B cell (primary cell): Measurements from ENCODE around the gene CCDC92B. TPM values are rescaled to one million over a fixed set of nuclear protein-coding genes. Genes with fewer than 3 reads are reported as not detected.

Experiments used
- ATAC-seq: fragments of 200-7000 bp; cut with Tn5 transposase; one replicate; pipeline ENCODE4 v1.10.0; 2021; ENCODE audit warnings: low read depth, mild to moderate bottlenecking, moderate number of reproducible peaks, moderate library complexity
- CTCF ChIA-PET: fragments of 350-600 bp; sonication (Branson Sonifier 250); formaldehyde crosslinking; loops from one replicate; lab custom pipeline; 2021; ENCODE audit warnings: antibody characterized with exemption, inconsistent platforms; lab: Charles Lee
- POLR2A ChIA-PET: fragments of 350-600 bp; sonication (Branson Sonifier 250); formaldehyde crosslinking; loops from one replicate; lab custom pipeline; 2021; ENCODE audit warnings: antibody characterized with exemption; lab: Charles Lee
- DNase-seq: peaks from one replicate; pipeline ENCODE4 v3.0.0; 2013
- H2AFZ ChIP-seq: 2 replicates; pipeline ENCODE4 v1.6.1; 2012; ENCODE audit warnings: mild to moderate bottlenecking, low read depth, low read length; ENCODE audit not compliant: insufficient read depth, poor library complexity, severe bottlenecking
- H3K27ac ChIP-seq, 2 donors: 1 replicate in 1 of 2; 2 replicates in 1 of 2; pipeline ENCODE4 v1.5.1; 2012 to 2013; ENCODE audit warnings: low read length in 2 of 2, mild to moderate bottlenecking in 2 of 2, moderate library complexity in 1 of 2
- H3K27me3 ChIP-seq, 4 experiments: fragments of 200-600 bp in 1 of 4; sonication (generic) in 1 of 4; replicated peaks in 1 of 4; 1 replicate in 2 of 4; 2 replicates in 2 of 4; pipeline versions ENCODE4 v1.6.1 to v1.7.0; 2013 to 2016; ENCODE audit warnings: low read length in 3 of 4, mild to moderate bottlenecking in 2 of 4, mixed read lengths in 1 of 4, moderate library complexity in 1 of 4; ENCODE audit not compliant: insufficient read depth in 4 of 4, control insufficient read depth in 3 of 4; ENCODE audit errors: control extremely low read depth in 1 of 4
- H3K36me3 ChIP-seq, 2 experiments: replicated peaks in 1 of 2; 1 replicate in 1 of 2; 2 replicates in 1 of 2; pipeline versions ENCODE4 v1.6.1 to v1.7.1; 2013; ENCODE audit warnings: low read length in 1 of 2; ENCODE audit not compliant: insufficient read depth in 2 of 2, control insufficient read depth in 1 of 2; ENCODE audit errors: control extremely low read depth in 1 of 2, extremely low read depth in 1 of 2
- H3K4me1 ChIP-seq, 2 donors: fragments of 200-600 bp in 1 of 2; sonication (generic) in 1 of 2; 1 replicate in 1 of 2; 2 replicates in 1 of 2; pipeline versions ENCODE4 v1.5.1 to v1.6.1; 2013 to 2017; ENCODE audit warnings: low read length in 2 of 2; ENCODE audit not compliant: control insufficient read depth in 2 of 2, insufficient read depth in 2 of 2
- H3K4me2 ChIP-seq: replicated peaks from 2 replicates; pipeline ENCODE3; 2012; ENCODE audit warnings: mild to moderate bottlenecking, low read depth, low read length; ENCODE audit not compliant: poor library complexity, severe bottlenecking
- H3K4me3 ChIP-seq, 5 experiments: fragments of 200-600 bp in 1 of 5; sonication (generic) in 1 of 5; 1 replicate in 3 of 5; 2 replicates in 2 of 5; pipeline versions ENCODE4 v1.5.1 to v1.7.0; 2011 to 2016; ENCODE audit warnings: low read length in 4 of 5, mild to moderate bottlenecking in 4 of 5, low read depth in 2 of 5, control low read depth in 1 of 5, moderate library complexity in 1 of 5; ENCODE audit not compliant: insufficient read depth in 1 of 5; ENCODE audit errors: control extremely low read depth in 1 of 5, extremely low read depth in 1 of 5
- H3K79me2 ChIP-seq: fragments of 200-600 bp; sonication (generic); one replicate; pipeline ENCODE4 v1.6.0; 2016; ENCODE audit warnings: low read length; ENCODE audit not compliant: control insufficient read depth, insufficient read depth
- H3K9ac ChIP-seq: fragments of 200-600 bp; sonication (generic); 2 replicates; pipeline ENCODE4 v1.6.1; 2017; ENCODE audit warnings: mild to moderate bottlenecking, low read length, moderate library complexity
- H3K9me3 ChIP-seq, 3 donors: one replicate each; pipeline versions ENCODE4 v1.6.1 to v1.7.1; 2013; ENCODE audit warnings: low read length in 2 of 3; ENCODE audit not compliant: control insufficient read depth in 2 of 3, insufficient read depth in 1 of 3; ENCODE audit errors: control extremely low read depth in 1 of 3
- H4K20me1 ChIP-seq: 2 replicates; pipeline ENCODE4 v1.6.0; 2012; ENCODE audit warnings: mild to moderate bottlenecking, low read length; ENCODE audit not compliant: insufficient read depth, control insufficient read depth, poor library complexity, severe bottlenecking
- H3K27ac Mint-ChIP-seq: one replicate; pipeline ENCODE4 v1.8.0; 2021; ENCODE audit warnings: mixed read lengths
- H3K27me3 Mint-ChIP-seq: one replicate; pipeline ENCODE4 v1.8.0; 2021; ENCODE audit warnings: mixed read lengths
- H3K4me1 Mint-ChIP-seq: one replicate; pipeline ENCODE4 v1.8.0; 2021; ENCODE audit warnings: mixed read lengths
- H3K4me3 Mint-ChIP-seq: one replicate; pipeline ENCODE4 v1.8.0; 2021; ENCODE audit warnings: mixed read lengths
- H3K9me3 Mint-ChIP-seq: one replicate; pipeline ENCODE4 v1.8.0; 2022; ENCODE audit warnings: mixed read lengths; ENCODE audit not compliant: insufficient read depth
- EZH2 ChIP-seq: IDR thresholded peaks from 2 replicates; pipeline ENCODE4 v1.6.1; 2012; ENCODE audit warnings: borderline replicate concordance, low read depth, mild to moderate bottlenecking, moderate library complexity, low read length; ENCODE audit not compliant: insufficient read depth, poor library complexity, severe bottlenecking
- WGBS: methylation state at CpG from one replicate; pipeline ENCODE4 v1.1.5; 2013; ENCODE audit warnings: missing lambda C conversion rate; ENCODE audit not compliant: insufficient coverage; 5-methylcytosine and 5-hydroxymethylcytosine counted together
- intact Hi-C: fragments of 100-400 bp; cut with micrococcal nuclease; formaldehyde crosslinking; loops from one replicate; pipeline ENCODE4 v1.10.0; 2022
- polyA plus RNA-seq: library from polyadenylated mRNA; depleted of rRNA; stranded (reverse); fragments of >200 nt; gene quantifications from 2 replicates; pipeline ENCODE4 v1.2.3, GENCODE V29; 2012
- total RNA-seq, 2 donors: library from RNA; stranded (reverse); fragments of 120-200 nt in 1 of 2; gene quantifications; 1 replicate in 1 of 2; 2 replicates in 1 of 2; pipeline versions ENCODE4 v1.2.3 to v1.2.4, GENCODE V29; 2013 to 2022
- TF ChIP-seq, protein P1 (sequence below): fragments of 200-600 bp; IDR thresholded peaks from one replicate; pipeline ENCODE4 v1.8.0; 2022; ENCODE audit warnings: antibody characterized with exemption, mild to moderate bottlenecking

CCDC92B gene
- total and polyA plus RNA-seq, 2 donors (not counting 1 experiment from before 2014, with no cell fraction given), result 0.04 TPM; not detected in 1

DNA sequence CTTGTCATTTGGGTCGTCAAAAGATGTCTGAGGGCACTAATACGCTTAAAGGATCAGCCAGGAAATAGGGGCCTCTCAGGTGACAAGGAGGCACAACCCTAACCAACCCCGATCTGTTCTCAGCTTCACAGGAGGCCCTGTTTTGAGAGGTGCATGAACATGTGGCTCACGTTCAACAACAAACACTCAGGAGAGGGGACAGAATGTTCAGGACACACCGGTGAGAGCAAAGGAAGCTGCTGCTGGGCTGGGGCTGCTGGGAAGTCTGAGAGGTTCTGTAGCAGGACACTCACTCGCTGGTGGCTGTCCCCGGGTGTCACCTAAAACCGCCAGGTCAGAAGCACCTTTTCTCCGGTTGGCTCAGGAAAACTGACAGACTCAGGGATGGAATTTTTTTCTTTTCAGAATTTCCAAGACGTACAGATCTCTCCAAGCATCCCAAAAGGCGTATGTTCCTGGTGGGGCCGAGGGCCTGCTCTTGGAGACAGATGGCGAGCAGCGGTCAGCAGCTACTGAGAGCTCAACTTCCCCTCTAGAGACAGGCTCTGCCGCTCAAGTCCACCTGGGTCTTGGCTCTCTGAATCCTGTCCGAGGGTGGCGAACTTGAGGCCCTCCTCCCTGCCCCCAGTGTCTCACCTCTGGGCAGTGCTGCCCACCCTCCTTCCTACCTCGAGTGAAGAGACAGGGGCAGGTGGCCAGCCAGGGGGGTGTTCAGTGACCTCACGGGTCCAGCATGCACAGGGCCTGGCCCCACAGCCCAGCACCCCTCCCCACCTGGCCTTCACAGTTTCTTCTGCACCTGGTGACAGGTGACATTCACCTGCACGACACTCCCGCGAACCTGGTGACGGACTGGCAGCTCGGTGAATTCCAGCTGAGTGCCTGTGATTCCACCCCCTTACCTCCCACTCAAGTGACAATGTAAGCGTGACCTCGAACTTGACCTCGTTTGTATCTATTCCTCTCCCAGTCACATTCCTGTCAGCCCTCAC, 60.8 kb downstream of the CCDC92B start:
- no peaks in the 10 kb centered on the region for H3K9me3 ChIP-seq
- no peak overlapping the region for H3K4me3 Mint-ChIP-seq
- DNase-seq, result no peak
- no peak overlapping the region for H3K27ac ChIP-seq
- 82% methylated on average over 26 of the region's 27 CpGs for WGBS
- no peaks in the 10 kb centered on the region for H3K9me3 Mint-ChIP-seq
- H3K4me2 ChIP-seq, result peak overlapping the region; percentile 54
- no peaks in the 10 kb centered on the region for H3K27me3 ChIP-seq
- no peak overlapping the region for H2AFZ ChIP-seq
- H3K27me3 Mint-ChIP-seq, result no peaks in the 10 kb centered on the region
- no peak for ATAC-seq
- no peaks in the 10 kb centered on the region for H3K79me2 ChIP-seq
- H3K9ac ChIP-seq, result no peak overlapping the region
- intact Hi-C loops, result no loop called here
- H3K36me3 ChIP-seq, result peaks cover 0 to 25% of the 10 kb centered on the region in 2 experiments
- no peaks in the 10 kb centered on the region for H4K20me1 ChIP-seq
- peaks cover 0 to 5% of the 10 kb centered on the region in 2 donors for H3K4me1 ChIP-seq
- ChIA-PET CTCF (no interaction called here), POLR2A (no interaction called here)
- peaks cover 6% of the 10 kb centered on the region for H3K4me1 Mint-ChIP-seq
- peak overlapping the region in 1 of 5 experiments; percentile 46 for H3K4me3 ChIP-seq
- H3K27ac Mint-ChIP-seq, result peak overlapping the region; percentile 32
- TF ChIP-seq, protein P1, sequence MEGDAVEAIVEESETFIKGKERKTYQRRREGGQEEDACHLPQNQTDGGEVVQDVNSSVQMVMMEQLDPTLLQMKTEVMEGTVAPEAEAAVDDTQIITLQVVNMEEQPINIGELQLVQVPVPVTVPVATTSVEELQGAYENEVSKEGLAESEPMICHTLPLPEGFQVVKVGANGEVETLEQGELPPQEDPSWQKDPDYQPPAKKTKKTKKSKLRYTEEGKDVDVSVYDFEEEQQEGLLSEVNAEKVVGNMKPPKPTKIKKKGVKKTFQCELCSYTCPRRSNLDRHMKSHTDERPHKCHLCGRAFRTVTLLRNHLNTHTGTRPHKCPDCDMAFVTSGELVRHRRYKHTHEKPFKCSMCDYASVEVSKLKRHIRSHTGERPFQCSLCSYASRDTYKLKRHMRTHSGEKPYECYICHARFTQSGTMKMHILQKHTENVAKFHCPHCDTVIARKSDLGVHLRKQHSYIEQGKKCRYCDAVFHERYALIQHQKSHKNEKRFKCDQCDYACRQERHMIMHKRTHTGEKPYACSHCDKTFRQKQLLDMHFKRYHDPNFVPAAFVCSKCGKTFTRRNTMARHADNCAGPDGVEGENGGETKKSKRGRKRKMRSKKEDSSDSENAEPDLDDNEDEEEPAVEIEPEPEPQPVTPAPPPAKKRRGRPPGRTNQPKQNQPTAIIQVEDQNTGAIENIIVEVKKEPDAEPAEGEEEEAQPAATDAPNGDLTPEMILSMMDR, result no peak
- no peak for TF ChIP-seq EZH2

DNA sequence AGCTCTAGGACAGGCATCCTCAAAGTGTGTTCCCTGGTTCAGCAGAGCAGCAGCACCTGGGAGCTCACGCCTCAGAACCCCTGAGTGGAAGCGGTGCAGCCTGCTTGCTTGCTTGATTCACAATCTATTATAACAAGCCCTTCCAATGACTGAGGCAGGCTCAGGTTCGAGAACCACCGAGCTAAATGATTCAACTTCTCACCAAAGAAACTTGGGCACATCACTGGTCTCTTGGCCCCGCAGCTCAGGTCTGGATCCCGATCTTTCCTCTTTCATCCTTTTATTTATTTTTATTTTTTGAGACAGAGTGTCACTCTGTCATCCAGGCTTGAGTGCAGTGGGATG, 62.4 kb downstream of the CCDC92B start:
- H3K79me2 ChIP-seq, result no peaks in the 10 kb centered on the region
- H3K9ac ChIP-seq, result no peak overlapping the region
- intact Hi-C loops, result no loop called here
- DNase-seq (no peak), ATAC-seq (no peak)
- Mint-ChIP-seq H3K27me3 (no peaks in the 10 kb centered on the region), H3K4me1 (peaks cover 6% of the 10 kb centered on the region), H3K4me3 (no peak overlapping the region), H3K27ac (peak overlapping the region; percentile 26), H3K9me3 (no peaks in the 10 kb centered on the region)
- no peak overlapping the region for H2AFZ ChIP-seq
- H3K4me2 ChIP-seq, result no peak overlapping the region
- 91% methylated on average over 4 of the region's 6 CpGs for WGBS
- CTCF ChIA-PET, result interaction anchor here (0.9 to 3.0 kb wide), 2 partner anchors 11 to 12 kb away, joined by 3 to 14 read pairs; no protein-coding TSS in a partner anchor
- H4K20me1 ChIP-seq, result peaks cover 3% of the 10 kb centered on the region
- H3K27me3 ChIP-seq, result no peaks in the 10 kb centered on the region
- H3K9me3 ChIP-seq, result no peaks in the 10 kb centered on the region
- H3K36me3 ChIP-seq, result peaks cover 1 to 35% of the 10 kb centered on the region in 2 experiments
- POLR2A ChIA-PET, result interaction anchor here (0.9 kb wide), 1 partner anchor 10 kb away, joined by 4 read pairs; no protein-coding TSS in a partner anchor
- no peak overlapping the region for H3K4me3 ChIP-seq
- no peak overlapping the region for H3K27ac ChIP-seq
- peaks cover 0 to 2% of the 10 kb centered on the region in 2 donors for H3K4me1 ChIP-seq
- TF ChIP-seq EZH2, result no peak
- TF ChIP-seq, protein P1, result no peak
